Measurements from ENCODE around the gene BANP.
"Not testable (repeated sequence)": the region's sequence is repeated elsewhere in the genome, so short reads cannot be mapped to it uniquely, and the experiment has no call there.

The BANP gene

DNA sequence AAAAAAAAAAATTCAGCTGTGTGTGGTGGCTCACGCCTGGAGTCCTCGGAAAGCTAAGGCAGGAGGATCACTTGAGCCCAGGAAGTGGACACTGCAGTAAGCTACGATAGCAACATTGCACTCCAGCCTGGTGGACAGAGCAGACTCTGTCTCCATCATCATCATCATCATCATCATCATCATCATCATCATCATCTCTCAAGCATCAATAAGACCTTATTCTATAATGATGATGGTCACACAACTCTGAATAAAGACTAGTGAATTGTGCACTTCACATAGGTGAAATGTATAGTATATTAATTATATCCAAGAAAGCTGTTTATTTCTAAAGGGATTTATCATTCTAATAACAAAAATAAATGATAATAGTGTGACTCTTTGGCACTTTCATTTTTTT lies 143.7 kb downstream of the BANP start:
- H3K27ac ChIP-seq (replicated peaks; ENCODE audit: low read length); H3K23ac ChIP-seq (ENCODE audit: low read depth, low read length, poor library complexity); H2AK5ac ChIP-seq (ENCODE audit: low read depth, low read length); H3K9me3 ChIP-seq (replicated peaks in 1 of 2; ENCODE audit: control insufficient read depth in 2 of 2, insufficient read depth in 1 of 2, low read depth in 1 of 2, low read length in 2 of 2); H2BK15ac ChIP-seq (ENCODE audit: low read length); H3K18ac ChIP-seq (ENCODE audit: low read length); H2BK120ac ChIP-seq (ENCODE audit: low read depth, low read length); DNase-seq (ENCODE audit: low spot score); H3K4ac ChIP-seq (ENCODE audit: low read length); H3K14ac ChIP-seq (ENCODE audit: low read length); H2AFZ ChIP-seq (ENCODE audit: low read length); H3K4me2 ChIP-seq (ENCODE audit: insufficient read depth, low read length, poor library complexity, severe bottlenecking); H2BK12ac ChIP-seq (ENCODE audit: low read length); H3K4me1 ChIP-seq (ENCODE audit: control insufficient read depth in 2 of 2, insufficient read depth in 1 of 2, low read depth in 1 of 2, low read length in 2 of 2); H3K4me3 ChIP-seq (ENCODE audit: low read length in 2 of 2); H4K8ac ChIP-seq (ENCODE audit: low read depth, low read length); H3K79me1 ChIP-seq (ENCODE audit: low read depth, low read length); H3K27me3 ChIP-seq (ENCODE audit: control insufficient read depth in 3 of 3, insufficient read depth in 3 of 3, low read depth in 1 of 3, low read length in 3 of 3); H4K91ac ChIP-seq (ENCODE audit: low read depth, low read length, poor library complexity); H3K9ac ChIP-seq (ENCODE audit: low read depth, low read length, poor library complexity); H2BK5ac ChIP-seq (ENCODE audit: low read length); H3K36me3 ChIP-seq (replicated peaks in 1 of 2; ENCODE audit: control insufficient read depth in 2 of 2, insufficient read depth in 2 of 2, low read length in 2 of 2): not testable (repeated sequence)
- no CpG with 5 or more reads among the region's 3 CpGs for WGBS, 2 donors (ENCODE audit: extremely low coverage in 2 of 2, insufficient read length in 2 of 2, insufficient replicate concordance in 1 of 2)

DNA sequence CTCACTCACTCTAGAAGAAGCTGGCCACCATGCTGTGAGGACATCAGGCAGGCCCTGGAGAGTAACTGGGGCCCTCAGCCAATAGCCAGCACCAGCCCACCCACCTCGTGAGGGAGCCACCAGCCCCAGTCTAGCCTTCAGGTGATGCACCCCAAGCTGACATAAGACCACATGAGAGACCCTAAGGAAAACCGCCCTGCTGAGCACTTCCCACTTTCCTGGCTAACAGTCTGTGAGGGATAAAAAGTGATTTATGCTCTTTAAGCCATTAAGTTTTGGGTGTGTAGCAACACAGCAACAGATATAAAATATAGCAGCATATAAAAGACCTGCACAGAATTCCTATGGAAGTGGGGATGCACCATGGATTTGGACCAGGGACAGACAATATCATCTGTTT lies 145.4 kb downstream of the BANP start:
- H3K18ac ChIP-seq (ENCODE audit: low read length); H2AK5ac ChIP-seq (ENCODE audit: low read depth, low read length); DNase-seq (ENCODE audit: low spot score); H2BK120ac ChIP-seq (ENCODE audit: low read depth, low read length); H2BK5ac ChIP-seq (ENCODE audit: low read length); H3K4me1 ChIP-seq (ENCODE audit: control insufficient read depth in 2 of 2, insufficient read depth in 1 of 2, low read depth in 1 of 2, low read length in 2 of 2); H3K23ac ChIP-seq (ENCODE audit: low read depth, low read length, poor library complexity); H3K4me2 ChIP-seq (ENCODE audit: insufficient read depth, low read length, poor library complexity, severe bottlenecking); H3K4ac ChIP-seq (ENCODE audit: low read length); H3K9ac ChIP-seq (ENCODE audit: low read depth, low read length, poor library complexity); H2BK15ac ChIP-seq (ENCODE audit: low read length); H3K14ac ChIP-seq (ENCODE audit: low read length); H3K4me3 ChIP-seq (ENCODE audit: low read length in 2 of 2); H3K9me3 ChIP-seq (replicated peaks in 1 of 2; ENCODE audit: control insufficient read depth in 2 of 2, insufficient read depth in 1 of 2, low read depth in 1 of 2, low read length in 2 of 2); H4K8ac ChIP-seq (ENCODE audit: low read depth, low read length); H2AFZ ChIP-seq (ENCODE audit: low read length); H3K36me3 ChIP-seq (replicated peaks in 1 of 2; ENCODE audit: control insufficient read depth in 2 of 2, insufficient read depth in 2 of 2, low read length in 2 of 2); H3K27ac ChIP-seq (replicated peaks; ENCODE audit: low read length); H2BK12ac ChIP-seq (ENCODE audit: low read length); H4K91ac ChIP-seq (ENCODE audit: low read depth, low read length, poor library complexity); H3K27me3 ChIP-seq (ENCODE audit: control insufficient read depth in 3 of 3, insufficient read depth in 3 of 3, low read depth in 1 of 3, low read length in 3 of 3); H3K79me1 ChIP-seq (ENCODE audit: low read depth, low read length): not testable (repeated sequence)
- no CpG with 5 or more reads among the region's 2 CpGs for WGBS, 2 donors (ENCODE audit: extremely low coverage in 2 of 2, insufficient read length in 2 of 2, insufficient replicate concordance in 1 of 2)

DNA sequence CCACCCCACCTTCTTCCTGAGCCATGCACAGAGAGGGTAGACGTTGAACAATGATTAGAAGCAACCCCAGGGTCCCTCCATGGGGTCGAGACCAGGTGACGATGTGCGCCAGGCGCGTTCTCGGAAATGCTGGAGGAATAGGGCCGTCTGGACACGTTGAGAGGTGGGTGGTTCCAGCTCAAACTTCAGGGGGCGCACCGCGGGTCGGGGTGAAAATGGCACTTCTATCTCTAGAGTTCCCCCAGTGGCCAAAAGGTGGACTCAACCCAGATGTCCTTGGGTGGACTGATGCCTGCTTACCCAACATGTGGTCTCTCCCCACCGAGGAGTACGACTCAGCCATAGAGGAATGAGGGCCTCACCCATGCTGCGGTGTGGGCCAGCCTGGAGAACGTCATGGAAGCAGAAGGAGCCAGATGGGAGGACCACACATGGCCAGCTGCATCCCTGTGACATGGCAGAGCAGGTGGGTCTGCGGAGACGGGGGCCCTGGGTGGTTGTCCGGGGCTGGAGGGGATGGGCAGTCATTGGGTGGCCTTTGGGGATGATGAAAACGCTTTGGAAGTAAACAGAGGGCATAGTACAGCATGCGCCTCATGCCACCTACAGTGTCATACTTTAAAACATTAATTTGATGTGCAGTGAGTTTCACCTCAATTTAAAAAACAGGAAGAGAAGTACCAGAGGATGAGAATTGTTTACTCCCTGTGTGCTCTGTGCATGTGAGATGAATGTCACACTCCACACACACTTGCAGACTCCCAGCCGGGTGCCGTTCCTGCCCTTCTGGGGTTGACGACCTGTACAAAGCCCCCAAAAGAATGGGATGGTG lies 147.7 kb downstream of the BANP start:
- H3K4me2 ChIP-seq (ENCODE audit: insufficient read depth, low read length, poor library complexity, severe bottlenecking); H3K27me3 ChIP-seq (ENCODE audit: control insufficient read depth in 3 of 3, insufficient read depth in 3 of 3, low read depth in 1 of 3, low read length in 3 of 3); H3K4me1 ChIP-seq (ENCODE audit: control insufficient read depth in 2 of 2, insufficient read depth in 1 of 2, low read depth in 1 of 2, low read length in 2 of 2); H2BK120ac ChIP-seq (ENCODE audit: low read depth, low read length); H3K4me3 ChIP-seq (ENCODE audit: low read length in 2 of 2); DNase-seq (ENCODE audit: low spot score); H4K8ac ChIP-seq (ENCODE audit: low read depth, low read length); H3K23ac ChIP-seq (ENCODE audit: low read depth, low read length, poor library complexity); H3K79me1 ChIP-seq (ENCODE audit: low read depth, low read length); H3K36me3 ChIP-seq (replicated peaks in 1 of 2; ENCODE audit: control insufficient read depth in 2 of 2, insufficient read depth in 2 of 2, low read length in 2 of 2); H3K27ac ChIP-seq (replicated peaks; ENCODE audit: low read length); H2AFZ ChIP-seq (ENCODE audit: low read length); H3K18ac ChIP-seq (ENCODE audit: low read length); H2BK5ac ChIP-seq (ENCODE audit: low read length); H3K4ac ChIP-seq (ENCODE audit: low read length); H3K9ac ChIP-seq (ENCODE audit: low read depth, low read length, poor library complexity); H3K14ac ChIP-seq (ENCODE audit: low read length); H4K91ac ChIP-seq (ENCODE audit: low read depth, low read length, poor library complexity); H2BK12ac ChIP-seq (ENCODE audit: low read length); H3K9me3 ChIP-seq (replicated peaks in 1 of 2; ENCODE audit: control insufficient read depth in 2 of 2, insufficient read depth in 1 of 2, low read depth in 1 of 2, low read length in 2 of 2): not testable (repeated sequence)
- peak overlapping the region; percentile 27 for H2BK15ac ChIP-seq (ENCODE audit: low read length)
- H2AK5ac ChIP-seq (ENCODE audit: low read depth, low read length), result peak overlapping the region; percentile 89
- no CpG with 5 or more reads among the region's 25 CpGs for WGBS, 2 donors (ENCODE audit: extremely low coverage in 2 of 2, insufficient read length in 2 of 2, insufficient replicate concordance in 1 of 2)

DNA sequence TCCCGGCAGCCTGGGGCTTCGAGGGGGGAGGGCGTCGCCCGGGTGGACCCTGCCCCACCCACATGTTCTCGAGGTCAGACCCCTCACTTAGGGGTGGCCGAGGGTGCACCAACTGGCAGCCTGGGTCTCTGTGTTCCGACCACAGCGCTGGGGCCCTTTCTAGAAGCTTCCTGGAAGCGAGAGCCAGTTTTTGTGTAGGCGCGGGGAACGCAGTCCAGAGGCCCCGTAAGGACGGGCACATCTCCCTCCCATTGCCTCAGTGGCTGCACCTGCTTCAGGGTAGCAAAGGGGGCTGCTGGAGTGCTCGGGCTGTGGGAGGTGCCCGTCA lies 148.3 kb downstream of the BANP start:
- H2AFZ ChIP-seq (ENCODE audit: low read length), result no peak overlapping the region
- no CpG with 5 or more reads among the region's 17 CpGs for WGBS, 2 donors (ENCODE audit: extremely low coverage in 2 of 2, insufficient read length in 2 of 2, insufficient replicate concordance in 1 of 2)

More for the DNA sequence above, 148.3 kb downstream of the BANP start:
- Histone ChIP-seq H2BK15ac (ENCODE audit: low read length) (no peak overlapping the region), H3K36me3 (replicated peaks in 1 of 2; ENCODE audit: control insufficient read depth in 2 of 2, insufficient read depth in 2 of 2, low read length in 2 of 2) (no peaks in the 10 kb centered on the region), H3K27me3 (ENCODE audit: control insufficient read depth in 3 of 3, insufficient read depth in 3 of 3, low read depth in 1 of 3, low read length in 3 of 3) (peaks cover 0 to 7% (median 0%) of the 10 kb centered on the region in 3 experiments), H2BK120ac (ENCODE audit: low read depth, low read length) (no peak overlapping the region), H3K4me1 (ENCODE audit: control insufficient read depth in 2 of 2, insufficient read depth in 1 of 2, low read depth in 1 of 2, low read length in 2 of 2) (peaks cover 0 to 6% of the 10 kb centered on the region in 2 donors), H3K9ac (ENCODE audit: low read depth, low read length, poor library complexity) (no peak overlapping the region), H4K91ac (ENCODE audit: low read depth, low read length, poor library complexity) (no peak overlapping the region), H3K4me3 (ENCODE audit: low read length in 2 of 2) (no peak overlapping the region), H3K79me1 (ENCODE audit: low read depth, low read length) (no peaks in the 10 kb centered on the region), H3K23ac (ENCODE audit: low read depth, low read length, poor library complexity) (no peak overlapping the region), H3K14ac (ENCODE audit: low read length) (no peak overlapping the region), H3K4me2 (ENCODE audit: insufficient read depth, low read length, poor library complexity, severe bottlenecking) (no peak overlapping the region), H2BK5ac (ENCODE audit: low read length) (no peak overlapping the region), H3K18ac (ENCODE audit: low read length) (peak overlapping the region; percentile 27), H3K4ac (ENCODE audit: low read length) (peak overlapping the region; percentile 66), H3K27ac (replicated peaks; ENCODE audit: low read length) (no peak overlapping the region), H2AK5ac (ENCODE audit: low read depth, low read length) (peak overlapping the region; percentile 89), H3K9me3 (replicated peaks in 1 of 2; ENCODE audit: control insufficient read depth in 2 of 2, insufficient read depth in 1 of 2, low read depth in 1 of 2, low read length in 2 of 2) (peaks cover 0 to 6% of the 10 kb centered on the region in 2 donors), H2BK12ac (ENCODE audit: low read length) (no peak overlapping the region), H4K8ac (ENCODE audit: low read depth, low read length) (no peak overlapping the region)
- no peak for DNase-seq (ENCODE audit: low spot score)

Data from neuronal stem cell (in vitro differentiated cells).